ENCODE results near the gene PRKCH. TPM values are rescaled to one million over a fixed set of nuclear protein-coding genes. Genes with fewer than 3 reads are reported as not detected.
A peak's percentile ranks its signal among the peaks of the same experiment; 100 is the strongest.

Gene PRKCH
- total RNA-seq, 1 donor from 2014 or later, result 6.6 TPM

DNA sequence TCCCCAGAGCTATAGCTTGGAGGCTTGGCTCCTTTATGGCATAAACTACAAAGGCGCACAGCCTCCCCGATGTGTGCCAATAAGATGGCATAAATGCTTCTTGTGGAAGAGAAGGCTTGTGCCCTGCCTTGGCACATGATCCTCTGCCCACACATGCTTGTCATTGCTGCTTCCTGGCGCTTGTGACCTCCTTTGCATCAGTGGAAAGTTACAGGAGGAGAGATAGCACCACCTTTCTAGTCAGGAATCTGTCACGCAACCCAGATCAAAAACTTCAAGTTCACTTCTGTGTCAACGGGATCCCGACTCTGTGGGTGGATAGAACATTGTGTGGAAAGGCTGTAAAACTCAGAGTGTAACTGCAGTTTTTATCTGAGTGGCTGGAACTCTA is 190.2 kb downstream of the PRKCH start:
- DNase-seq (ENCODE audit: low read depth), result peak; percentile 86

DNA sequence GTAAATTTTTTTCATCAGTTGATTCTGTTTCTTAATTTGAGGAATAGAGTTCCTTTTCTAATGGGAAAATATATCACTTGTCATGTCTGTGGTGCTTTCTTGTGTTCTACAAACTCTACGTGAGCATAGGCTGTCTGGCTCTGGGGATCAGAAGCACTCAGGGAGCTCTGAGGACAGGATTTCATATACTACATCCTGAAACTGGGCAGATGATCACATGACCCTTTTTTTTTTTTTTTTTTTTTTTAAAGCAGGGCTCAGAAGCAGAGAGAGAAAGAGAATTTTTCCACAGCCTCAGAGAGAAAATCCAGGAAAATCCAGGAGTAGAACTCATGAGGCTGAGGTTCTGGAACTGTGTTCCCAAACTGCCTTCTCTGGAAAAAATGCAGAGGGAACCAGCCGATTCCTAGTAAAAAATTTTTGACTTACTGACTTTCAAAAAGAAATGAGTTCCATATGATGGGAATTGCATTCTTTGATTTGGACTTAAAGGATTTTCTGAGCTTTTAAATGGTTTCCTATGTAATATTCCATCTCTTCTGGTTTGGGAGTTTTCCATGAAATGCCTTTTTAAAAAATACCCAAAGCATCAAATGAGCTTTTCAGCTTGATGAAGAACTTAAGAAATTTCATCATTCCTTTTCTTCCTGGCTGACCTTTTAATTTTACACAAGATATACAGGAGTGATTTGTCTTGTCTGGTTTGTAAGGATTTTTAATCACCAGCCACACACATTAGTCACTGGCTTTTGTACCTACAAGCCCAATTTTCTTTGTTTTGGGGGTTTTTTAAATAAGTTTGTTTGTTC is 190.9 kb downstream of the PRKCH start:
- DNase-seq (ENCODE audit: low read depth), result peak; percentile 86

DNA sequence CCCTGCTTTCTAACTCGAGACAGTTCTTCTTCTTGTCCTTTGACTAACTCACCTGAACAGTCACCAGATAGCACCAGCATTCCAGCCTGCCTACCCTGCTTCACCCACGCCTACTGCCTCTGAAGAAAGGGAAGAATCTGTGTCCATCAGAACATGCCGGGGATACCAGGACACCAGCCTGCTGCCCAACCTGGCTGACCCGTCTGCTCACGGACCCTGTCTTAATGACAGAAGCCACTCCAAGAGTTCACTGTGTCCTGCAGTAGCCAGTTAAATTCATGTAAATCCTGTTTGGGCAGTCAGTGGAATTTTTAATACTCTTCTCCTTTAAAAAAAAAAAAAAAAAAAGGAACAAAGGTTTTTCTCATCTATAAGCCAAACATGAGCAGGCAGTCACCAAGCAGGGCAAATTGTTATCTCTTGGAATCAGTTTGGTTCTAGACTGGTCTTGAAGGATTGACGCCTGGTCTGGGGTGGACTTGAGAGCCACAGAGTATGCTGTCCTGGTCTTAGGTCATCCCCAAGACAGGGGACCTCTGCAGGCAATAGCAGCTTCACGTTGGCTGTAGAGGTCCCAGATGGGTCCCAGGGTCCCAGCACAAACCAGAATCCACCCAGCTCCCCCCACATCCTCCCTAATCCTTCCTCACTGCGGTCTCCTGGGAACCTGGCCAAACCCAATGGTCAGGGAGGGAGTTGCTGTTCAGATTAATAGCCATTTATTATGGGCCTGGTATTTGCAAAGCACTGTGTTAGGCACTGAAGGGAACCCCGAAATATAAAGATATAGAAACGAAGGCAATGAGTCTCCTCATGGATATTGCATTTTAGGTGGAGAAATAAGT is 192.8 kb downstream of the PRKCH start:
- DNase-seq (ENCODE audit: low read depth), result no peak

DNA sequence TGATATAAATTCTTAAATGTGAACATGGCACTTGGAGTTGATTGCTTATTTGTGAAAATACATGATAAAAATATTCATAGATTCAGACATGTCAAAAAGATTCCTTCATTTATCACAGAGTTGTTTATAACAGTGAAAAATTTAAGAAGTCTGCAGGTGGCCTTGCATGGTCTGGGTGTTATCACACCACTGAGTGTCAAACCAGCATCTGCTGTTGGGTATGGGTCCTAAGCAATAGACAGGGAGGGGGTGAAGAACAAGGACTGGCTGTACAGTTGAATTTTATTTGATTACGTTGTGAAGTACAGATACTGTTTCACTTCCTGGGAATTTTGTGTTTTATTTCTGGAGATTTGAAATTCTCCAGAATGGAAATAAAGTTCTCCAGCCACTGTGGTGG is 193.5 kb downstream of the PRKCH start:
- DNase-seq (ENCODE audit: low read depth), result no peak

DNA sequence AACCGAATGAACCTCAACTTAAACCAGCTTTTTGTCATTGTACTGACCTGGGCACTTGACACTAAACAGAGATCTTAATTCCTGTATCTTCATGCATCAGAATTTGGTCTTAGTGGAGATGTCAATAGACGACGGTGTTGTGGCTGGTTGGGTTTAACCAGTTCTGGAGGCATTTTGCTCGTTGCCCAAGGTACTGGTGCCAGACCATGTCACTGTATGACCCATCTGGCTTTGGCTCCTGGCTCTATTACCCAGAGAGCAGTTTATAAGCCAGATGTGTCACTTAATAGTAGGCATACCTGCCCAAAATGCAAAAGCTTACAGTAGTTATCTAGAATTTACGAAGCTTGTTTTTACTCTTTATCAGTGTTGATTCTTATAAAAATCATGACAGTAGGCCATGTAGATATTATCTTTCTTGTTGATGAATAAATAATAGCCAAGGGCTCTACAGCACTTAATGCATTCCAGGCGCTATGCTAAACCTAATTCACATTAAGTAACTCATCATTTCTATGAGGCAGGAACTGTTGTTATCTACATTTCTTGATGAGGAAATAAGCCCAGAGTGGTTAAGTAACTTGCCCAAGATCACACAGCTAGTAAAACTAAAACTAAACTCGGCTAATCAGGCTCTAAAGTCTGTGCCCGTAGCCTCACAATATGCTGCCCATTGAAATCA is 194.2 kb downstream of the PRKCH start:
- DNase-seq (ENCODE audit: low read depth), result no peak

DNA sequence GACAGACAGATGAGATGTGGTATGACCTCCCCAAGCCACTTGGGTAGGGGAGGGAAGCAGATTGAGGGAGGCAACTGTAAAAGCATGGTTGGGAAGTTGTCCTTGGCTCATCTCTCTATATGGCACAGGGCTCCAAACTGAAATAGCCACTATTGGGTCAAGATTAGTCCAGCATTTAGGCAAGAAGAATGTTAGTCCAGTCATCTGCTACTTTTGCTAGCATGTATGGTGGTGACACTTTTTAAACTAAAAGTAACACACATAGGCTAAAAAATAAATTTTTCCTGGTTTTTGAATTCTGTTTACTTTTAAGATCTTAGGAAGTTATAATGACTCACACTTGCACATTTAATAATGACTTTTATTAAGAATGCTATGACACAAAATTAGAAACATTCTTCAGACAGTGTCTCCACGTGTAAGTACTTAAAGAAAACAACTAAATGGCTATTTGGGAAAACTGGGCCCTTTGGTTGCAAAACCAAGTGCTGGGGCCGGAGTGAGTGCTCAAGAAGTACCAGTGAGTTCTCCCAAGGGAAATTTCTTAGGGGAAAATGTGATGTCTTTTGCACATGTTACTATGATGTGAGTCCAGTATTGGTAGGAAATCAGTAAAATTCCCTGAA is 194.9 kb downstream of the PRKCH start:
- DNase-seq (ENCODE audit: low read depth), result no peak

DNA sequence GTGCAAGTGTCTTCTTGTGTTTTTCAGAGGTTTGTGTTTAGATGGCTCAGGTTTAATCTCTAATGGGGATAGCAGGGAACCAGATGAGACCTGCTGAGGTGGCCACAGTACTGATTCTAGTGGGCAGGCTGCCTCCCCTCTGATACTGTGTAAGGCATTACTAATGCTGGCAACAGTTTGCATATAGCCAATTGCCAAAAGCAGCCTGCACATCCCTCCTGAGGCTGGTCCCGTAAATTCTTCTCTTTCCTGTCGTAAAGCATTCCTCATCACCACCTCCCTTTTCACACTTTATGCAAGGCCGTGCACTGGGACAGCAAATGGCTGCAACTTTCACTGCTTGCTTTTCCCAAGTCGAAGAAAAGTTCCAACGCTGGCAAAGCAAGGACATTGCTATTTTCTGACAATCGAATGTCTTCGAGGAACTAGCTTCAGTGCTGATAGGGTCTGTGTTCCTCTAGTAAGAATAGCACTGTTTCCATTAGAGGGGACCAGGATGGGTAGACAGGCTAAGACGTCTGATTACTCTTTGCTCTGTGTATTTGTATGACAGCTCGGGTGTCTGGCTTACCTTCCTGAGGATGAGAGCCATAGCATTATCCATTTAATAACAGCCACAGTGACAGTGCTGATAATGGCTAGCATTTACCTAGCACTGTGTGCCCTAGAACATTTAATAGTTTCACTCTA is 195.7 kb downstream of the PRKCH start:
- no peak for DNase-seq (ENCODE audit: low read depth)

DNA sequence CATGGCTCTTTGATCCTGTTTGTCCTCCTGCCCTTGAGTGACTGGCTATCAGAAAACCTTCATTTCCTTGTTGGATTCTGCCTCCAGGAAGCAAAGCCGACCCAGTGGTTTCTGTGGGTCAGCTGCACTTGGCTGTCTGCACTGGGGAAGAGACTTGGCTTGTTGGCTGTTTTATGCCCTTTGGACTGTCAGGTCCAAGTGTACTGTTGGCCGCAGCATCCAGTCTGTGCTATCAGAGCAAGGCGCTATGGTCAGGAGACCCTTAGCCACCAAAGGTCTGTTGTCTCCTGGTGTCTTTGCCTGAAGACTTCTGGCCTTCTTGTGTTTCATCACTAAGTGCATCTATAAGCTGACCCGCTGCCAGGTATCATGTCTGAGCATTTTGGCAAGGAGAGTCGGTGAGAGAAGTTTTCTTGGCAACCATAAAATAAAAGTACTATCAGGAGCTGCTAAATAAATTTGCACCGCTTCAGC is 196.6 kb downstream of the PRKCH start:
- peak; percentile 59 for DNase-seq (ENCODE audit: low read depth)

DNA sequence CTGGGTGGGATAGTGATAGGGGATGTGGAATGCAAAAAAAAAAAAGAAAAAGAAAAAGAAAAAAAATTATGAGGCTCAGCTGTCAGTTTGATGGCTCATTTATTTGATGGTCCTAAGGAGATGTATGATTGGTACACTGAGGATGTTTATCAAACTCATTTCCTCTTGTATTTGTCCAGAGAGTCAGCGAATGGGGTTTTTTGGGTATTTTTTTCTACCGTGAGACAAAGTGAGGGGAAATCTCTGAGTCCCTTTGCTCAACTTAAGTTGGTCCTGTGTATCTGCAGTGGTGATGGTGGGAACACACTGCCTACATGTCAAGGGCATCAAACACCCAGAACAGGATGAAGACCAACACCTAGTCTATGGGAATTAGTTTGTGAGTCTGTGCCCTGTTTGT is 197.0 kb downstream of the PRKCH start:
- no peak for DNase-seq (ENCODE audit: low read depth)

DNA sequence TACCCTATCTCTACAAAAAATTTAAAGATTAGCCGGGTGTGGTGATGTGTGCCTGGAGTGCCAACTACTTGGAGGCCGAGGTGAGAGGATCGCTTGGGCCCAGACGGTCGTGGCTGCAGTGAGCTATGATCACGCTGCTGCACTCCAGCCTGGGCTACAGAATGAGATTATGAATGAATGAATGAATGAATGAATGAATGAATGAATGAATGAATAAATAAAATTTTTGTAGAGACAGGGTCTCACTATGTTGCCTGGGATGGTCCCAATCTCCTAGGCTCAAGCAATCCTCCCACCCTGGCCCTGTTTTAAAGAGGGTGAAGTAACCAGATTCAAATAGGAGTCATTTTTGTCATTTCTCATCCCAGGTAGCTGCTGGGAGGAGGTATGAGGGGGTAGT is 197.7 kb downstream of the PRKCH start:
- DNase-seq (ENCODE audit: low read depth), result no peak

DNA sequence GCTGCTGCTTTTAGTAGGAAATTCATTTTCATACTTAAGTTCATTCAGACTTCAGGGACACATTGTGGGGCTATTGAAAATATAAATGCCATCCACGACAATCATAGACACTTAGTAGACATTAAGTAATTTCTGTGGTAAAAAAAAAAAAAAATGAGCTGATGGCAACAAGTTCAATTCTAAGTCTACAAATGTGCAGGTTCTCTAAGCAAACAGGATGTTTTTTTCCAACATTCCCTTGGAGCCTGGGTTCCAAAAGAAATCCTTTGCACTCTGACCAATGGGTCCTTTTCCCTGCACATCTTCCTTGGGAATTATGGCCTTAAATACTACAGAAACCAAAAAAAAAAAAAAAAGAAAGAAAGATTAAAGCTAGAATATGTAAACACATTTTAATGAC is 198.4 kb downstream of the PRKCH start:
- no peak for DNase-seq (ENCODE audit: low read depth)

DNA sequence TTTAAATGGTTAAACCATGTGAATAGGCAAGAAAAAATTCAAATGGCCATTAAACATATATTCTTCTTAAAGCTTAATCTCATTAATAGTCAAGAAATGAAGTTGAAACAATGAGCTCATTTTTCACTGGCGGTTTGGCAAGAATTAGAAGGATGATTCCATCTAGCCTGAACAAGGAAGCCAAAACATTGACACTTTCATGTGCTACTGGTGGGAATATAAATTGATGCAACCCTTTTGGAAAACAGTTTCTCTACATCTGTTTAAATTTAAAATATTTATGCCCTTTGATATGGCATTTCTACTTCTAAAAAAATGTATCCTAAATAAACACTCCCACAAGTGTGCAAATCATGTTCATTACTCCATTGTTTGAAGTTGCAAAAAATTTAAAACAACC is 199.2 kb downstream of the PRKCH start:
- no peak for DNase-seq (ENCODE audit: low read depth)

DNA sequence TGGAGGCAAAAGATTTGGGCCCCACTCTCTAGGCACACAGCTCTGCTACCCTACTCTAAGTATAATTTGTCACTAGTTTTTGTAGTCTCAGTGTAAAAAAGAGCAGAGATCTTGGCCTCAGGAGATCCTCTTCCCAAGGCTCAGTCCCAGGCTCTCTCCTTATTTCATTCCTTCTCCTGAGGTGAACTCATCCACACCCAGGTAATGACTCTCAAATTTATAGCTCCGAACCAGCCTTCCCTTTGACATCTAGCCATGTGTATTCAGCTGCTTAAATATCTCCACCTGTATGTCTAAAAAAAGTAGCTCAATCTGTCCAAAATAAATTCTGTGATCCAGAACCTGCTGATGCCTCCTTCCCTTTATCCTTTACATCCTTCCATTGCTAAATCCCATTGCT is 200.4 kb downstream of the PRKCH start:
- DNase-seq (ENCODE audit: low read depth), result no peak

DNA sequence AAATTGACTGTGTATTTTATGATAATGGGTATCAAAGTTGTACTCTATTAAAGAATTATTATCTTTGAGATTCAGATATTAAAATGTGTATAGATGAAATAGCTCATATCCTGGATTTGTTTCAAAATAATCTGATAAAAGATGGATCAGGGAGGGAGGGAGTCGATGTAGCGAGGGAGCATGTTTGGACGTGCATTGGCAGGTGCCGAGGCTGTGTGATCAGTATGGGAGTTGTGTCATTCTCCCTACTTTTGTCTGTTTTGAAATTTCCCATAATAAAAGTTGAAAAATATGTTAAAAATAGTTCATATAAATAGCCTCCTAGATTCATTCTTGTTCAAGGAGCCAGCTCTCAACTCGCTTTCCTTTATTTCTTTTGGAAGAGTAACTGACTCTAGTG is 202.4 kb downstream of the PRKCH start:
- DNase-seq (ENCODE audit: low read depth), result no peak

DNA sequence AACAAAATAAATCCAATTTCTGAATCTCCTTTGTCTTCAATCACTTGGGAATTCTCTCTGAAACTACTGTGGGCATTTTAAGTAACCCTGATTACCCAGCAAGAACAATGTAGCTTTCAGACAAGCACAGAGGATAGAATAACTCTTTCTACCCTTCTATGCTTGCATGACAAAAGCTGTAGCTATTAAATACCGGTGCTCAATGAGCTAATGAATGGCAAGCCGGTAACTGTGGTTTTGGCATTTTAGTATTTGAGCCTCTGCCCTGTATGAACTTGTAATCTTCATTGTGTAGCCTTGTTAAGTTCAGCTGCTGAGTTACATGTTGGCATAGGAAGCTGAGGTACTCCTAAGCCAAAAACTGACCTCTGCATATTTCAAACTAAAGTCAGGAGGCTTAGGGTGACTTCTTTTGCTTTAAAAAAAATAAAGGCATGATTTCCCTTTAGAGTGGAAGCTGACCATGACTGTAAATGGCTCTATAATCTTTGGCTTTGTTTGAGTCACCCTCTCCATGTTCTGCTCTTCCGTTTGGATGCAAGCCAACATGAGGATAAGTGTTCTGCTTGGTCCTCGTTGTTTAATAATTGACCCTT is 202.9 kb downstream of the PRKCH start:
- DNase-seq (ENCODE audit: low read depth), result peak; percentile 99

DNA sequence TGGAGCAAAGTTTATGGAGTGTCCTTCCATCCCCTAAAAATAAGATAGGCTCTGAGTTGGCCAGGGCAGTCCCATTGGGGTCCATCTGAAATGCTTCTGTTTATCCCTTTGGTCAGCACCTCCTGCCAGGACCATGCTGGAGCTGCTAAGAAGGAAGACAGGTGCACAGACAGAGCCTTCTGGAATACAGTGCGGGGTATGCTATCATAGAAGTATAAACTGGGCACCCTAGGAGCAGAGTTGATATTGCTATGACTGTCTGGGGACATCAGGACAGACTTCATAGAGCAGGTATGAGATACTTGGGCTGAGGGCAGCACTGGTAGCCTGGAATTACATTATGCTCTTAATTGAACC is 203.5 kb downstream of the PRKCH start:
- no peak for DNase-seq (ENCODE audit: low read depth)

DNA sequence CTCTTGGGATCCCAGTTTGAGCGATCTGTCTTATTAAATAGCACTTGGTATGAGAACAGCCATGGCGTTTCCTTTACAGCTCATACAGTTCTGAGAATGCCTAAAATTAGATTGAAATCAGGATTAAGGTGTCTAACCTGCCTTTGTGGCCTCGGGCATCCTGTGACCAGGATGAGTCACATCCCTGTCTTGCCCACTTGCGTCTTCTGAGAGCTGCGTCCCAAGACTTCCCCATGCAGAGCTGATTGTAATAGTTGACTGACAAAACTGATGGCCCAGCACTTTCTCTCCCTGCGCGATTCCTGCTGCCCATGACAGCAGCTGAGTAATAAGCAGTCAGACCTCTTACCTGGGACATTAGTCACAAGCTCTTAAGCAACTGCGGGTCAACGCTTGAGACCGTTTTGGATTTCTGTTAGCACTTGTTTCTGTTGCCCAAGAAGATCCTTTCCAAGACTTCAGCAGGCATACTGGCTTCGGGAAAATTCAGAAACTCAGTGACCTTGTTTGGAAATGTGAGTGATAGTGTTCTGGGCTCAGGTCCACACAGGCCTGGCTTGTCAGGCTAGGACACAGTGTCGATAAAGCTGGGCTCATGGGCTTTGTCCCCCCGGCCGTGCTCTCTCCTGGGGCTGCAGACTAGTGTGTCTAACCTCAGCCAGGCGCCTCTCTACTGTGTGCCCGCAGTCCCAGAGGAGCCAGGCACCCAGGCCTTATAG is 204.1 kb downstream of the PRKCH start:
- peak; percentile 99 for DNase-seq (ENCODE audit: low read depth)

DNA sequence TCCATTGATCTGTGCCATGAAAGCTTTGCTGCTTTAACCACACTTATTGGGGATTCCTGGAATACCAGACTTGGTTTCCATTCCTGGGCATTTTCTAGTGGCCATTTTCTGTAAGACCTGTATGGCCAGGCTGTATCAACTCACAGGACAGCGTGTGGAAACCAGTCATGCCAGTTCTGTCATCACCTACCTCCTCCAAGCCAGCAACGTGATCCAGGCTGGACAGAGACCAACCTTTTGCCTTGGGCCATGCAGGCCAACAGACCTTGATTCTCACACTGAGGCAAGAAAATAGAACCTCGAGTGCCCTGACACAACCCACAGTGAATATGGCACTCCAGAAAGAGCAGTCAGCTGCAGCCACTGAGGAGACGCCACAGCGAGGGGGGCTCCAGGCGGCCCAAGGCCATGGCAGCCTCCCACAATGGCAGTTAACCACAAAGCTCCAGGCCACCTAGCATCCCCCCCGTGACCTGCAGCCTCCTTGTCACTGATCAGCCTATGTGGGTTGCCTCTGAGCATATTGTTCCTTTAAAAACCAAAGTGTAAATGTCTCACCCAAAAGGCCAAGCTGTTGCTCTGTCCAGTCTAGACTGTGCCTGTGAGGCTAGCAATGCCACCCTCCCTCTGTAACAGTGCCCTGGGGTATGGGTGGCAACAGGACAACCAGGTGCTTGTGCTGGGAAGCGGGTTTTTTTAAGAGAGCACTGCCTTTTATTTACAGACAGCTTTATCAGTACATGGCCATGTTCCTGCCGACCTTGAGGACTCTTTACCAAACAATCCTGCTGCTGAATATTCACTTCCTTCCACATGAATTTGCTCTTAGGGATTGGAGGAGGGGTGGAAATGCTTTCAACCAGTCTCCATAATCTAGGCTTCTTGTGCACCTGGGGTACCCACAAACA is 205.3 kb downstream of the PRKCH start:
- no peak for DNase-seq (ENCODE audit: low read depth)

All from renal cortical epithelial cell (primary cell).